HepG2 (cell line): ENCODE measurements around the gene TMA7B. TPM values are rescaled to one million over a fixed set of nuclear protein-coding genes. Genes with fewer than 3 reads are reported as not detected.

Source experiments
- ATAC-seq: fragments of 200-7000 bp; cut with Tn5 transposase; 3 replicates; pipeline ENCODE4 v1.9.1; 2020; ENCODE audit warnings: mild to moderate bottlenecking, moderate library complexity
- BruUV-seq: library from RNA; stranded (reverse); fragments of 400-500 nt; replicated peaks from 2 replicates; lab custom pipeline; 2021; lab: Mats Ljungman, UMichigan
- CTCF ChIA-PET: fragments of 300-600 bp; formaldehyde crosslinking; extraction: SDS; loops from one replicate; lab custom pipeline; 2021; ENCODE audit warnings: low total read pairs, inconsistent platforms, low intra/inter-chr PET ratio; lab: Yijun Ruan, JAX
- POLR2A ChIA-PET: fragments of 350-600 bp; sonication (Branson Sonifier 250); formaldehyde crosslinking; loops from one replicate; lab custom pipeline; 2020; ENCODE audit warnings: antibody characterized with exemption, inconsistent platforms; lab: Yijun Ruan, JAX
- DNase-seq: peaks from one replicate; pipeline ENCODE4 v3.0.0-alpha.2; 2015; ENCODE audit warnings: low spot score
- FAIRE-seq: peaks from 3 replicates; lab custom pipeline; 2011; peaks lifted over from hg19 to GRCh38; lab: Jason Lieb, UNC
- H2AFZ ChIP-seq: one replicate; pipeline ENCODE4 v1.6.1; 2011; ENCODE audit warnings: low read length, inconsistent platforms
- H3K27ac ChIP-seq: fragments of 300-600 bp; 3 replicates; pipeline ENCODE4 v1.8.0; 2011; ENCODE audit warnings: mixed run types, mild to moderate bottlenecking, mixed read lengths, low read length, inconsistent platforms; ENCODE audit not compliant: insufficient read depth; ENCODE audit errors: extremely low read length
- H3K27me3 ChIP-seq, 2 experiments: fragments of 200-600 bp in 1 of 2; 2 replicates in 1 of 2; 3 replicates in 1 of 2; pipeline versions ENCODE4 v1.6.0 to v1.8.0; 2011; ENCODE audit warnings: low read length in 2 of 2, mild to moderate bottlenecking in 2 of 2, moderate library complexity in 2 of 2, inconsistent platforms in 1 of 2; ENCODE audit not compliant: insufficient read depth in 2 of 2, control insufficient read depth in 1 of 2
- H3K36me3 ChIP-seq, 2 experiments: fragments of 200-600 bp in 1 of 2; replicated peaks in 1 of 2; 2 replicates in 1 of 2; 3 replicates in 1 of 2; pipeline versions ENCODE4 v1.5.1 to v1.8.0; 2011; ENCODE audit warnings: low read length in 2 of 2, inconsistent platforms in 1 of 2; ENCODE audit not compliant: insufficient read depth in 2 of 2, control insufficient read depth in 1 of 2
- H3K4me1 ChIP-seq: 2 replicates; pipeline ENCODE4 v1.5.1; 2012; ENCODE audit warnings: low read length, inconsistent platforms; ENCODE audit not compliant: insufficient read depth
- H3K4me2 ChIP-seq: 2 replicates; pipeline ENCODE4 v1.6.0; 2011; ENCODE audit warnings: low read depth, low read length, inconsistent platforms
- H3K4me3 ChIP-seq, 3 experiments: fragments of 200-600 bp in 1 of 3; sonication (generic), shearing (Covaris generic) in 1 of 3; replicated peaks in 1 of 3; 2 replicates each; pipeline ENCODE4 v1.5.1; 2011 to 2016; ENCODE audit warnings: low read length in 3 of 3, inconsistent platforms in 2 of 3, low read depth in 2 of 3, mild to moderate bottlenecking in 2 of 3, control low read depth in 1 of 3, mixed read lengths in 1 of 3; ENCODE audit not compliant: insufficient read depth in 1 of 3
- H3K79me2 ChIP-seq: one replicate; pipeline ENCODE4 v1.6.1; 2011; ENCODE audit warnings: low read length, inconsistent platforms; ENCODE audit not compliant: insufficient read depth
- H3K9ac ChIP-seq: 2 replicates; pipeline ENCODE4 v1.6.0; 2011; ENCODE audit warnings: mild to moderate bottlenecking, low read depth, low read length, inconsistent platforms; ENCODE audit not compliant: insufficient read depth
- H3K9me3 ChIP-seq: 2 replicates; pipeline ENCODE4 v1.5.1; 2012; ENCODE audit warnings: mild to moderate bottlenecking, low read length
- H4K20me1 ChIP-seq: 2 replicates; pipeline ENCODE4 v1.6.0; 2011; ENCODE audit warnings: inconsistent platforms, mild to moderate bottlenecking, low read length, moderate library complexity; ENCODE audit not compliant: insufficient read depth
- HNRNPLL ChIP-seq: fragments of 200-400 bp; formaldehyde crosslinking; IDR thresholded peaks from 2 replicates; pipeline ENCODE4 v1.6.1; 2017; ENCODE audit warnings: mild to moderate bottlenecking, low read depth, low read length; ENCODE audit not compliant: poor library complexity, severe bottlenecking
- KDM5B ChIP-seq: sonication (generic); formaldehyde crosslinking; IDR thresholded peaks from 2 replicates; pipeline ENCODE4 v1.4.0; 2020; ENCODE audit warnings: missing genetic modification reagents, mild to moderate bottlenecking, borderline replicate concordance
- NPAS2 ChIP-seq: sonication (generic); formaldehyde crosslinking; IDR thresholded peaks from 2 replicates; pipeline ENCODE4 v1.8.0; 2022; ENCODE audit warnings: mild to moderate bottlenecking, missing genetic modification reagents, borderline replicate concordance
- SP2 ChIP-seq: sonication (generic); formaldehyde crosslinking; IDR thresholded peaks from 2 replicates; pipeline ENCODE4 v1.5.1; 2020; ENCODE audit warnings: mild to moderate bottlenecking, missing genetic modification reagents
- ZNF407 ChIP-seq: sonication (generic); formaldehyde crosslinking; IDR thresholded peaks from one replicate; pipeline ENCODE4 v1.5.1; 2020; ENCODE audit warnings: mild to moderate bottlenecking, missing genetic modification reagents; ENCODE audit errors: not compliant biosample characterization
- WGBS: methylation state at CpG from one replicate; pipeline ENCODE4 v1.1.6; 2017; ENCODE audit warnings: low lambda C conversion rate; 5-methylcytosine and 5-hydroxymethylcytosine counted together
- in situ Hi-C: cut with HindIII; loops from 2 replicates; pipeline ENCODE4 v1.10.0; 2017; ENCODE audit warnings: low pct_unique_long_range_greater_than_20kb; ENCODE audit not compliant: extremely low pct_ligation_motif_present
- intact Hi-C: fragments of 100-400 bp; cut with micrococcal nuclease; formaldehyde crosslinking; loops from one replicate; pipeline ENCODE4 v1.10.0; 2022; ENCODE audit not compliant: unreplicated experiment
- polyA plus RNA-seq, 8 experiments: library from polyadenylated mRNA; depleted of rRNA in 3 of 8; stranded (reverse) in 7 of 8; unstranded in 1 of 8; fragments of >200 nt; fragmentation: Illumina TruSeq in 4 of 8; extraction: Trizol in 4 of 8; gene quantifications; 2 replicates each; pipeline versions ENCODE4 v1.2.1 to v1.2.3, GENCODE V29; 2011 to 2016; ENCODE audit warnings: low read depth in 4 of 8, missing spikeins in 1 of 8, mixed read lengths in 1 of 8; ENCODE audit not compliant: insufficient read depth in 1 of 8
- total RNA-seq, 5 experiments: library from RNA; depleted of rRNA; stranded (reverse); fragments of >200 nt; fragmentation: Illumina TruSeq; extraction: Trizol; gene quantifications; 2 replicates each; pipeline ENCODE4 v1.2.3, GENCODE V29; 2016; ENCODE audit warnings: low read depth in 1 of 5
- TF ChIP-seq, protein P1 (sequence below): IDR thresholded peaks from 2 replicates; pipeline ENCODE4 v1.6.1; 2018; ENCODE audit warnings: missing genetic modification reagents, mild to moderate bottlenecking, missing compliant biosample characterization

Gene TMA7B
- total and polyA plus RNA-seq, 2 of the 13 experiments (the other 11 are each of a cell fraction or from before 2014, with no cell fraction given), result not detected

- no peak overlapping the region for H3K27ac ChIP-seq
- peaks cover 14% of the 10 kb centered on the region; the same call in 1 of the 2 replicates for H3K4me1 ChIP-seq
- TF ChIP-seq NPAS2, result no peak
- no peak for TF ChIP-seq HNRNPLL
- TF ChIP-seq SP2, result no peak
- no peak for TF ChIP-seq ZNF407 (CRISPR knock-in tag)
- TF ChIP-seq, protein P1, sequence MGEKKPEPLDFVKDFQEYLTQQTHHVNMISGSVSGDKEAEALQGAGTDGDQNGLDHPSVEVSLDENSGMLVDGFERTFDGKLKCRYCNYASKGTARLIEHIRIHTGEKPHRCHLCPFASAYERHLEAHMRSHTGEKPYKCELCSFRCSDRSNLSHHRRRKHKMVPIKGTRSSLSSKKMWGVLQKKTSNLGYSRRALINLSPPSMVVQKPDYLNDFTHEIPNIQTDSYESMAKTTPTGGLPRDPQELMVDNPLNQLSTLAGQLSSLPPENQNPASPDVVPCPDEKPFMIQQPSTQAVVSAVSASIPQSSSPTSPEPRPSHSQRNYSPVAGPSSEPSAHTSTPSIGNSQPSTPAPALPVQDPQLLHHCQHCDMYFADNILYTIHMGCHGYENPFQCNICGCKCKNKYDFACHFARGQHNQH, result no peak
- TF ChIP-seq KDM5B (CRISPR knock-in tag), result no peak
- in situ Hi-C loops (no loop called here), intact Hi-C loops (no loop called here)
- WGBS, result 61% methylated on average over 3 of the region's 3 CpGs
- ATAC-seq (no peak), DNase-seq (no peak), FAIRE-seq (no peak)
- H3K4me3 ChIP-seq, result no peak overlapping the region
- no peak overlapping the region for H3K9ac ChIP-seq
- no peaks in the 10 kb centered on the region for H3K36me3 ChIP-seq
- no TSS peak for BruUV-seq
- peaks cover 0 to 29% of the 10 kb centered on the region in 2 experiments; a peak in 3 of 5 replicates for H3K27me3 ChIP-seq
- H3K9me3 ChIP-seq, result no peaks in the 10 kb centered on the region
- no peaks in the 10 kb centered on the region for H4K20me1 ChIP-seq
- ChIA-PET CTCF (no interaction called here), POLR2A (no interaction called here)
- H3K4me2 ChIP-seq, result no peak overlapping the region
- H2AFZ ChIP-seq, result no peak overlapping the region
- no peaks in the 10 kb centered on the region for H3K79me2 ChIP-seq
Measured at GRCh38 chr22:39939830-39940229, 20.4 kb upstream of the TMA7B start.
